NCI-H2196 (cell line): ENCODE results near the gene RERE.

Source experiments
- DNase-seq: peaks from one replicate; lab custom pipeline; 2025; ENCODE audit not compliant: unreplicated experiment; lab: John Stamatoyannopoulos, UW

RERE gene

DNA sequence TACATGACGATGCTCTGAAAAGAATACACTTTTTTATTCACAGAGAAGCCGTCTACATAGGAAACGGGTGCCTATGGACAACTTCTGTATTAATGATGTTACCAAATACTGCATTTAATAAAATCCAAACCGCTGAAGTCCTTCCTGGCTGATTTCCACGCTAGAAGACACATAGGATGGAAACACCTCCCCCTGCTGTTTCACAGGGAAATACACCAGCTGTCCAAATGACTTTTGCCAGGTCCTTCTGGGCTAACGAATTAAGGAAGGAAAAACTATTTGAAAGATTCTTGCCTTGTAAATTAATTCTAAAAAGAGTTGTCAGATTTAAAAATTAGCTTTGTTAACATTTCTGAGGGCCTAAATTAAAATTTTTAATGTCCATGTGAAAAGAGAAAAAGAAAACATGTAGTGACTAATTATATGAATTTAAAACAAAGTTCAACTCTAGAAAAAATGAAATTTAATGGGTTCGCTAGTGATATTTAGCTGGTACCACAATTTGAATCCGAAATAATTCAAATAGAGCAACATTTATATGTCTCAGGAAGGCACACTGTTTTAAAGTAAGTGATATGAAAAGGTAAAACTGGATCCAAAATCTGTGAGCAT is 146.0 kb downstream of the RERE start:
- DNase-seq: peak; percentile 75

DNA sequence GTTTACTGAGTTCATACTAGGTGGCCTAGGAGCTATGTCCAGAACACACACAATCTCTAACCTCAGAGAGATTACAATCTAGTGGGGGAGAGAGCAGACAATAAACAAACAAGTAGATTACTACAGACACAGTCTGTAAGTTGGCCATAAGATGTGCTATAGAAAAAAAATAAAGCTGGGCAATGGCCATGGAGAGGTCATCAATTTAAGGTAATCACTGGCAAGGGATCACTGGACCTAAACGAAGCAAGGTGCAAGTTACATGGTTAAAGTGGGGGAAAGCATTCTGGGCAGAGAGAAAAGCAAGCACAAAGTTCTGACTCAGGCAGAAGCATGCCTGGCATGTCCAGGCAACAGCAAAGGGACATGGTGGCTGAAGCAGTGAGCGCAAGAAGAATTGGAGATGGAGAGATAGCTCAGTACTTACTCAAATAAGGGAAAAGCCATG is 147.0 kb downstream of the RERE start:
- DNase-seq: no peak

DNA sequence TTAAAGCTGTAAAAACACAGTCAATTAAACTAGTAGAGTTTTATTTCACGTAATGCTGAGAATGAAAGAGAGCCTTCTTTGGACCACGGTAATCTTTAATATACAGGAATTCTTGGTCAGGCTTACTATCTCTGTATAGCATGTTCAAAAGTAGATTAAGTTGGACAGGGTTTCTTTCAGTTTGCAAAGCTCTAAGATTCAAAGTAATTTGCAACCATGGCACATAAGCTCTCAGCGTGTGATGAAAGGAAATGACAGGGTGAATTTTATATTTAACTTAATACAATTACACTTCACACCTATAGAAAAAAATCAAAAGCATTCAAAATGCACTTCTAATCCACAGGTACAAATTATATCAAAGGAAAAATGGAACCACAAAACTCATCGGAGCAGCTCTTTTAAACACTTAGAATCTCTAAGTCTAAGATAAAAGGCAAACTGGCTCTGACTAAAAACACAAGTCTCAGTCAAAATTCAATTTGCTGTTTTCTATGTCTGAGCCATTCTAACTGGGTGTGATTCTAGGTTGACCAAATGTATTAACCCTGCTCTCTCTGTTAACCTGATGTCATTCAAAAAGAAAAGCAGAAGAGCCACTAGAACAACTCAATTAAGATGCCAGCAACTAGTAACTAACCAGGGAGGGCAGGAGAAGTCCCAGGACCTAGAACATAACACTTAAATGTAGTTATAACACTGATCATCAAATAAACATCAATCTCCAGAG is 147.7 kb downstream of the RERE start:
- DNase-seq: no peak

DNA sequence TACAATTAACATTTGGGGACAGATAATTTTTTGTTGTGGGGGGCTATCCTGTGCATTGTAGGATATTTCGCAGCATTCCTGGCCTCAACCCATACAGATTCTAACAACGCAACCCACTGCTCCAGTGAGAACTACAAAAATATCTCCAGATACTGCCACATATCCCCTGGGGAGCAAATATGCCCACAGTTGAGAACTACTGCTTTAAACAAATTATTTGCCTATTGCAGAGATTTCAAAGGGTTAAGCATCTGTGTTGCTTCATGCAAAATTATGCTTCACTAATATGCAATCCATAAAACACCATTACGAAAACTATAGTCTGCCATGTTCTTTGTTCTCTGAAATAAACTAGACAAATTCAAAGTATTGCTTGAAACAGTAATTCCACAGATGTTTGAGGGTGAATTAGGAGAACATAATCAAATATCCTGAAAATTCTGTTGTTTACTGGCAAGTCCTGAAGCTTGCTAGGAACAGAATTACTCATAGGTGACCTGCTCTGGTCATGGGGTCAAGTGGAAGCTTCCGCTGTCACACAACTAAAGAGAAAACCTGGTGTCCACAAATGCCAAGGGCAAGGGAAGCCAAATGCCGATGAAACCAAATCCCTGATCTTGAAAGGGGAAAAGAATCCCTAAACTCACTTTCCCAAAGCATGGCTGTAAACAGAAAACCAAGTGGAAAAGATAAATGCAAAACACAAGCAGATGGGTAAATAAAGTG is 149.4 kb downstream of the RERE start:
- peak; percentile 49 for DNase-seq

DNA sequence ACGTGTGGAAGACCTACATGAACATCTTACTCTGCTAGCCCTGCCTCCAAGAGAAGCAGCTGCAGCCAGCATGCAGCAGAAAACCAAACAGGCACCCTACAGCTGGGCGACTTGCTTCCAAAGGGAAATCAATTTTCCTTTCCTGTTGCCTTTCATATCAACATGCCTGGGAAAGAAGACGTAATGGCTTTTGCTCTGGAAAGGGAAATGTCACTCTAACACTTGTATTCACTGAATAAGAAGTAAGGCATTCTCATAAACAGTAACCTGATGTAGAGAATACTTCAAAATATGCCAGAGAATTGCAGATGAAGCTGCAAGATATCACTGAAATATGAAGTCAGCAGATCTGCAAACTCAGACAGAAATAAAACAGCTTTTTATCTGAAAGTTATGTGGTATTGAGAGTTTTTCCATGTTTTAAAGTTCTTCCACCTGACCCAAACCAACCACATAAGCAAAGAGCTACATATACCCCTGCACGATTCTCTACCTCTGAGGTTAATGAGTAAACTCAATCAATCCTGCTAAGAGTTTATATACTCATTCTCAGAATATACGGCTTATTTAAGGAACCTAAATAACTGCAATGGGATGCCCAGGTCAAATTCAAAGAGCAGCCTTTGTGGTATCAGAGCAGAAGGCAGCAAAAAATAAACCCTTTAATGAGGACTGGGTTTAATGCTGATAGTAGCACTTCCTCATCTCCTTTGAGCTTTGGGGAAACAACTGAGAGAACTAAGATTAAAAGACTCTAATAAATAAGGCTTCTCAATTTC is 150.9 kb downstream of the RERE start:
- no peak for DNase-seq

DNA sequence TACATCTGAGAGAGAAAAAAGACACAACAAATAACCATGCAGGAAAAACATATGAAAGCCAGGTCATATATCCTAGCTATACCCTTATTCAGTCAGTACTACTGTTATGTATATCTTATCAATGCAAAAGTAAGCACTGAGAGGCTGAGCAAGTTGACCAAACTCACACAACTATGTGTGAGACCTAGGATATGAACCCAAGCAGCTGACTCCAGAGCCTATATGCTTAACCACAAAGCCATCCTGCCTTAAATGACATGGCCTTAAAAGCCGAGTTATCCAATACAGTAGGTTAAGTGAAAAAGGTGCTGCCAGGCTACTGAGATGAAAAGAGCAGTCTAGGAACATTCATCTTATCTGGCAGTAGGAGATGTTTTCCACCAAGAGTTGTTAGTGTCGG is 151.6 kb downstream of the RERE start:
- no peak for DNase-seq

DNA sequence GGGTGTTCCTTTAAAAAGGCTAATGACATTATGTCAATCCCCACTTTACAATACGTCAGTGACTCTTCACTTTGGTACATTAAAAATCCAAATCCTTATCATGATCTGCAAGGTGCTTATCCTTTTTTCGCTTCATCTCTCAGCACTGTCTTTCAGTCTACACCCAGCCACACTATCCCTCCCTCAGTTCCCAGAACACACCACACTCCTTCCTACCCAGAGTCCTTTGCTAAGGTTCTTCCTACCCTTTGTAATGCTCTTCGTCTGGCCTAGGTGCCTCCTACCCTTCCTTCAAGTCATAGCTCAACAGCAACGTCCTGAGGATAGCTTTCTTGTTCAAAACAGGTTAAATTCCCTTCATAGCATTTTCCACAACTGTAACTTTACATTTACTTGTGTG is 152.6 kb downstream of the RERE start:
- no peak for DNase-seq

DNA sequence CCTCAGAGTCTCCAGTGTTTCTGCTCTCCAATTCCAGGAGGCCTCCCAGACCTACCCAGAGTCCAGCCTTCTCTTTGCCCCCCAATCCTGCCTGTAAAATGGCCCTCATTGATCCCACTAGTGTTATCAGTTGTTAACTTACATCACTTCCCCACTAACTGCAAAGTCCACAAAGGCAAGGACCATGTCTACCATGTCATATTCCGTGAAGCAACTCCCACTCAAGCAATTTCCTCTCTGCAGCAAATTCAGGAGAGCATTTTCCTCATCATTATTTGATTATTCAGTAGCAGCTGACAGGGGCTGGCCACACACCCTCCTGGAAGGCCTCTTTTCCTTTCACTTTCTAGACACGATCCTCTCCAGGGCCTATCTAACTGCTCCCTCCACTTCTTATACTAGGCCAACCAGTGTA is 153.5 kb downstream of the RERE start:
- no peak for DNase-seq

DNA sequence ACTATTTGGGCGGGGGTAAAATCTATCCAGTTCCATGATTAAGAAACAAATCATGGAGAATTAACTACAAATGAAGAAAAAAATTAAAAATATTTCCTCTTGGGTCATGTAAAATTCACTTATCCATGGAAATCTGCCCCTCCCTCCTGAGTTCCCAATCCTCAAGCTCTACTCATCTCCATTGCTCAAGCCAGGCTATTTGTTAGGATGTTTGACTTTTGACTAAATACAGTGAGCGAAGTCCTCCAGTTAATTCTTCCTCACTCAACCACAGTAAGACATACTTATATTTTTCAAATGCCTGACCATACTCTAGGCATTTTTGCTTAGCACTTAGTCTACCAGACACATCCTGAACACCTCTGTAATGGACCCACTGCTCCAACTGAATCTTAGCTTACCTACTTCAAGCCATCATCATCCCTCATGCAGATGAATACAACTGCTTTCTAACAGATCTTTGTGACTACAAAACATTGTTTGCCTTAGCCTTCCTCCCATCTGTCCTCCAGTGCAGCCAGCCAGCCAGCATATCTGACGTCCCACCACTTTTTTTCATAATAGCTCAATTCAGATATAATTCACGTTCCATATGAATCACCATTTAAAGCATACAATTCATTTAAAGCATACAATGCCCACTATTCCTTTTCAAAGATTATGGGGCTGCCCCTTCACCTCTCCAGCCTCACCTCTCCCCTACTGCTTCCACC is 154.2 kb downstream of the RERE start:
- no peak for DNase-seq

DNA sequence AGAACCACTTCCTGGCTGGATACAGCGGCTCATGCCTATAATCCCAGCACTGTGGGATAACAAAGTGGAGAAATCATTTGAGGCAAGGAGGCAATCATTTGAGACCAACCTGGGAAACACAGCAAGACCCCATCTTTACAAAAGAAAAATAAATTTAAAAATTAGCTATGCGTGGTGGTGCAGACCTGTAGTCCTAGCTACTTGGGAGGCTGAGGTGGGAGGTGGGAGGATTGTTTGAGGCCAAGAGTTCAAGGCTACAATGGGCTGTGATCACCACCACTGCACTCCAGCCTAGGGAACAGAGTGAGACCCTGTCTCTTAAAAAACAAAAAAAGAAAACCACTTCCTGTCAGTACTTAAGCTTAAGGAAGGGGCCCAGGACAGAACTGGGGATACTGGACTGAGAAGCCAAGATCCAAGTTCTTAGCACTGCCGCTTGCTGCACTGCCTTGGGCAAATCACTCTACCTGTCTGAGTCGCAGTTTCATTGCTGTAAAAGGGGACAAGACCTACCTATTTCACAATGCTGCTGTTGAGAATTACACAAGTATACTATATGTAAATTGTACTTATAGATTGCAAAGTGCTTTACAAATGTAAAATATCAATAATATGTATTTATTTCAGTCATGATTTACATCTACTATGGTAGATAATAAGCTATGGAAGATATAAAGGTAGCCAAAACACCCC is 154.9 kb downstream of the RERE start:
- no peak for DNase-seq

DNA sequence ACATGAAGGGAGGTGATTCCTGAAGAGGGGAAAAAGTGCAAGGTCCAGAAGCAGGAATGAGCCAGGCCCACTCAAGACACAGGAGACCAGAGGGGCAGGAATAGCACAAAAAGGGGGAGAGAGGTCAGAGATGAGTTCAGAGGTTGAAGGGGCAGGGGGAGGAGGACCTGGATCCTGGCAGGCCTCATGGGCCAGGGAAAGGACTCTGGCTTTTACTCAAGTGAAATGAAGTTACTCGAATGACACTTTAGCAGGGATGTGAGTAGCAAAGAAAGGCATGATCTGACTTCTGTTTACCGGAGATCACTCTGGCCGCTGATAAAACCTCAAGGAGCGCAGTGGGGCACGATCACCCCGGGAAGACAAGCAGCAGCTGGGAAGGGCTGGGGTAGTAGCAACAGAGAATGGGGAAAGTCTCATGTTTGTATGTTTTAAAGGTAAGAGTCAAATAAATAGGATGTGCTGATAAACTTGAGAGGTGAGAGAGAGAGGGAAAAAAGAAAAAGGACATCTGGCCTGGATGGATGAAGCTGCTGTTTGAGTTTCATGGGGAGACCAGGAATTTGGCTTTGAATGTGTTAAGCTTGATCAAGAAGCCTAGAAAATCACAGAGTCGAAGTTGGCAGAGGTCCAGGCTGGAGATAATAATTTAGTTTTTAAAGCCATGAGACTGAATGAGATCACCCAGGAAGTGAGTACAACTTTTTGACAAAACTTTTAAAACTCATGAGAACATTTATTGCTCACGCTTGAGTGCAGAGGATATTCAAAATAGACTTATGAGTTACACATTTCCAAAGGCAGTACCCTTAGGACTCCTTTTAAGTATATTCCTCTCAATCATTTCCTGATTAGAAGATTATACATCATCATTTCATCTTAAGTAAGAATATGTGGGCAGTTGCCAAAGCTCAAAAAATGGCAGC is 156.0 kb downstream of the RERE start:
- DNase-seq: peak; percentile 38

DNA sequence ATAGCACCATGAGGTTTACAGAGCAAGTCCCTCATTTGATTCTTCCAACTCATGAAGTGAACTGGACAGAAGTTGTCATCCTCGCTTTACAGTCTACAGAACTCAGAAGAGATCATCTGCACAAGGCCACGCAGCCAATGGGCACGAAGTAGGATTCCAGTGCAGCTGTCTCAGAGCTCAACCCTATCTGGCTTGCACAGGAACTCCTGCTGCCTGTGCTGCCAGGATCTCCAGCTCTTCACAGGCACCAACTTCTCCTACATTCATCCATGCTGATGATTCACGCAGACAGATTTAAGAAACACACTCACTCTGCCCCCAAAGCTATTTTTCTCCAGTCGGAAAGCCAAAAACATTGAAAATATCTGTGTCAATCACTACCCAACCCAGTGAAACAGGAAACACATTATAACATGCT is 157.0 kb downstream of the RERE start:
- DNase-seq: no peak

DNA sequence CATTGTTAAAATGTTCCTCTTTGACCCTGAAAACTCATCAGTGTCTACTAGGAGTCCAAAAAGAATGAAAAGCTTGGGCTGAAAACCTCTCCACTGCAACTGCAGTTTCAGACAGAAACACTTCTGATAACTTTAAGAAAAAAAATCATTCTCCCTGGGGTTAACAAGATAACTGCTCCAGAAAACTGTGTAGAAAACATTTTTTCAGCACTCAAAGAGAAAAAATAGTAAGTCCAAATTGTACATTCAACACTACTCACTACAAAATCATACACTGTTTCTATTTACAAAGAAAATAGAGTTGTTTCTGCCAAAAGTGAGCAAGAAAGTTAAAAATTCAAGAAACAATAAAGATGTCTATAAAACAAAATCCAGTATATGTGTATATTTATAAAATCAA is 157.8 kb downstream of the RERE start:
- DNase-seq: no peak

DNA sequence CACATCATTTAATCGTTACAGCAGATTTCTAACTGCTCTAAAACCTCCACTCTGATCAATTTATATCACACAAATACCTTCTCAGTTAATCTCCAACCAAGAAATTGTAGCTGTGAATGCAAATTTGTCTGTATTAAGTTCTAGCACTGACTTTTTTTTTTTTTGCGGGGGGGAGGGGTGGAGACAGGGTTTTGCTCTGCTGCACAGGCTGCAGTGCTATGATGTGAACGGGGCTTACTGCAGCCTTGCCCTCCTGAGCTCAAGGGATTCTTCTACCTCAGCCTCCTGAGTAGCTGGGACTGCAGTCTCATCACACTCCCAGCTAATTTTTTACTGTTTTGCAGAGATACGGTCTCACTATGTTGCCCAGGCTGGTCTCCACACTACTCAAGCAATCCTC is 163.6 kb downstream of the RERE start:
- no peak for DNase-seq

DNA sequence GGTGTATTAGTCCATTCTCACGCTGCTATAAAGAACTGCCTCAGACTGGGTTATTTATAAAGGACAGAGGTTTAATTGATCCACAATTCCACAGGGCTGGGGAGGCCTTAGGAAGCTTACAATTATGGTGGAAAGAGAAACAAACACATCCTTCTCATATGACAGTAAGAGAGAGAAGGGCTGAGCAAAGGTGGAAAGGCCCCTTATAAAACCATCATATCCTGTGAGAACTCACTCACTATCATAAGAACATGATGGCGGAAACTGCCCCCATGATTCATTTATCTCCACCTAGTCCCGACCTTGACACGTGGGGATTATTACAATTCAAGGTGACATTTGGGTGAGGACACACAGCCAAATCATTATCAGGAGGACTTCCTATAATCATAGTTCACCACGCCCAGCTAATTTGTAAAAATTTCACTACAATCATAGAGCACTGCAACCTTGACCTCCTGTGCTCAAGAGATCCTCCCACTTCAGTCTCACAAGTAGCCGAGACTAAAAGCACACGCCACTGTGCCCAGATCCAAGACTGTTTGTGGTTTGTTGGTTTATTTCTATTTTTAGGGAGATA is 164.9 kb downstream of the RERE start:
- no peak for DNase-seq

DNA sequence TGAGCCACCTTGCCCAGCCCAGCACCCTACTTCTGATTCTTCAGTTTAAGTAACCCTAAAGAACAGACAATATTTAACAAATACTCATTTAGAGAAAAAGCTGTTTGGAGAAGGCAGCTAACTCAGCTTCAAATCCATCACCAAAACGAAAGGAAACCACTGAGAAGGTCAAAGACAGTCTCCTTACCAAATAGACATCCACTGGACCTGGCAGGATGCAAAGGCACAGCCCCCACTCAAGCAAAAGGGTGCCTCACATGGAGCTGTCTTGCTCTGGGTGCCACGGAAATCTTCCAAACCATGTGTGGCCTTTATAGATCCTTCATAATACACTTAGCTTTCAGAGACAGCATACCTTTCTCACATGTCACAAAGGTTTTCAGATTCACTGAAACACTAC is 165.5 kb downstream of the RERE start:
- no peak for DNase-seq

DNA sequence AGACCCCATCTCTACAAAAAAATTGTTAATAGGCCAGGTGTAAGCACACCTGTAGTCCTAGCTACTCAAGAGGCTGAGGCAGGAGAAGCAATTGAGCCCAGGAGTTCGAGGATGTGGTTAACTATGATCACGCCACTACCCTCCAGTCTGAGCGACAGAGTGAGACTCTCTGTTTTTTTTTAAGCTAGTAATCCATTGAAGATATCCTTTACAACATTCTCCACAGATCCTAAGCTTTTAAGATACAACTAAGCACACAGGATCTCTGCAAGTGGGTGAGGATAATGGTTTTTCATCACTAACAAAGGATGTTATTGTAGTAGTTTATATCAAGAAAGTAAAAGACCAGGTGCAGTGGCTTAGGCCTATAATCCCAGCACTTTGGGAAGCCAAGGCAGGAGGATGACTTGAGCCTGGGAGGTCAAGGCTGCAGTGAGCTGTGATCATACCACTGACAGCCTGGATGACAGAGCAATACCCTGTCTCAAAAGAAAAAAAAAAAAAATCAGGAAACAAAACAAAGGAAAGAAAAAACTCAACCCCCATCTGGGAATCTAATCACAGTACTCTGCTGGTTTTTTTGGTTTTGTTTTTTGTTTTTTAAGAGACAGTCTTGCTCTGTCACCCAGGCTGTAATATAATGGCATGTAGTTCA is 166.1 kb downstream of the RERE start:
- DNase-seq: no peak

DNA sequence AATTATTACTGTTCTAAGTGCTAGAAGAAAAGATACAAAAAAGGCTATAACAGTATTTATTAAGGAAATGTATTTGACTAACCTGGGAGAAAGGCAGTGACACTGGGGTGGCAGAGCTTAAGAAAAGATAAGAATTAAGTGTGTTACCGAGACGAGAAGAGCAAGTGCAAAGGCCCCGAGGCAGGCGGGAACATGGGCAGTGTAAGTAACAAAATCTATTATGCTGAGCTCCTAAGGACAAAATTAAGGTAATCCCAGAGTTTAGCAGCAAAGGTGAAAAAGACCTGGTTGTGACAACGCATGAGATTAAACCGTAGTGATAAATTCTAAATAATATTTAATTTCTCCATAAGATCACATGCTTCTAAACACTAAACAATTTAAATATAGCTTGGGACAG is 167.6 kb downstream of the RERE start:
- DNase-seq: no peak
